Panc1 (cell line): Measurements from ENCODE around the gene ARHGAP32. TPM values are rescaled to one million over a fixed set of nuclear protein-coding genes. Genes with fewer than 3 reads are reported as not detected.

ENCODE experiments used
- ATAC-seq: fragments of 200-7000 bp; cut with Tn5 transposase; 2 replicates; pipeline ENCODE4 v1.9.1; 2020; ENCODE audit warnings: mild to moderate bottlenecking, moderate library complexity
- BruUV-seq: library from RNA; stranded (reverse); fragments of 400-500 nt; replicated peaks from 2 replicates; lab custom pipeline; 2021; lab: Mats Ljungman, UMichigan
- CTCF ChIA-PET: fragments of 300-600 bp; sonication (Branson Sonifier 250); formaldehyde crosslinking; loops from one replicate; lab custom pipeline; 2022; ENCODE audit warnings: antibody characterized with exemption; lab: Charles Lee
- POLR2A ChIA-PET: fragments of 300-600 bp; sonication (Branson Sonifier 250); formaldehyde crosslinking; loops from one replicate; lab custom pipeline; 2022; ENCODE audit warnings: antibody characterized with exemption; lab: Charles Lee
- DNase-seq: peaks from one replicate; pipeline ENCODE4 v3.0.0-alpha.2; 2010; ENCODE audit warnings: low read depth, low spot score
- H3K27ac ChIP-seq: 2 replicates; pipeline ENCODE4 v1.5.1; 2011; ENCODE audit warnings: mild to moderate bottlenecking, low read length, inconsistent platforms
- H3K27me3 ChIP-seq: fragments of 200-500 bp; sonication (Bioruptor generic); 2 replicates; pipeline ENCODE4 v1.6.0; 2014; ENCODE audit warnings: low read length, inconsistent platforms; ENCODE audit not compliant: control insufficient read depth, insufficient read depth
- H3K36me3 ChIP-seq: fragments of 200-500 bp; sonication (Bioruptor generic); 2 replicates; pipeline ENCODE4 v1.5.1; 2014; ENCODE audit warnings: inconsistent platforms, mild to moderate bottlenecking, low read length, moderate library complexity; ENCODE audit not compliant: control insufficient read depth, insufficient read depth
- H3K4me1 ChIP-seq: 2 replicates; pipeline ENCODE4 v1.5.1; 2011; ENCODE audit warnings: inconsistent platforms, mild to moderate bottlenecking, low read length, moderate library complexity; ENCODE audit not compliant: control insufficient read depth, insufficient read depth
- H3K4me3 ChIP-seq, 2 experiments: 2 replicates each; pipeline ENCODE4 v1.5.1; 2011 to 2012; ENCODE audit warnings: low read depth in 2 of 2, low read length in 2 of 2, mild to moderate bottlenecking in 2 of 2, inconsistent platforms in 1 of 2, moderate library complexity in 1 of 2
- H3K9me3 ChIP-seq: fragments of 200-500 bp; sonication (Bioruptor generic); 2 replicates; pipeline ENCODE4 v1.5.1; 2014; ENCODE audit warnings: low read depth, mild to moderate bottlenecking, inconsistent platforms, low read length, moderate library complexity; ENCODE audit not compliant: control insufficient read depth, insufficient read depth
- POLR2AphosphoS5 ChIP-seq: IDR thresholded peaks from 2 replicates; pipeline ENCODE4 v1.6.1; 2012; ENCODE audit warnings: mild to moderate bottlenecking, low read depth, low read length, moderate library complexity
- SIN3A ChIP-seq: IDR thresholded peaks from 2 replicates; pipeline ENCODE4 v1.6.1; 2012; ENCODE audit warnings: low read depth, mild to moderate bottlenecking, low read length, moderate library complexity, borderline replicate concordance; ENCODE audit not compliant: insufficient read depth
- TCF7L2 ChIP-seq: IDR thresholded peaks from 2 replicates; pipeline ENCODE4 v1.6.1; 2011; ENCODE audit warnings: mild to moderate bottlenecking, low read depth, low read length, inconsistent platforms
- in situ Hi-C: cut with HindIII; loops from 2 replicates; pipeline ENCODE4 v1.10.0; 2016; ENCODE audit warnings: low sequenced_read_pairs, low pct_unique_long_range_greater_than_20kb
- intact Hi-C: fragments of 100-400 bp; cut with micrococcal nuclease; formaldehyde crosslinking; loops from one replicate; pipeline ENCODE4 v1.10.0; 2022; ENCODE audit not compliant: unreplicated experiment
- total RNA-seq: library from RNA; stranded (reverse); gene quantifications from one replicate; pipeline ENCODE4 v1.2.1, GENCODE V29; 2021; ENCODE audit not compliant: unreplicated experiment
- TF ChIP-seq, protein P1 (sequence below): fragments of 450-650 bp; IDR thresholded peaks from 2 replicates; pipeline ENCODE4 v1.5.1; 2017; ENCODE audit warnings: mild to moderate bottlenecking
- TF ChIP-seq, protein P2 (sequence below), 2 experiments: IDR thresholded peaks; 2 replicates each; pipeline ENCODE4 v1.6.1; 2011 to 2012; ENCODE audit warnings: low read depth in 2 of 2, control low read depth in 1 of 2, low read length in 1 of 2, mild to moderate bottlenecking in 1 of 2, moderate library complexity in 1 of 2; ENCODE audit not compliant: insufficient read depth in 1 of 2

ARHGAP32 gene
- total RNA-seq, 1 experiment from 2014 or later: 44.6 TPM

DNA sequence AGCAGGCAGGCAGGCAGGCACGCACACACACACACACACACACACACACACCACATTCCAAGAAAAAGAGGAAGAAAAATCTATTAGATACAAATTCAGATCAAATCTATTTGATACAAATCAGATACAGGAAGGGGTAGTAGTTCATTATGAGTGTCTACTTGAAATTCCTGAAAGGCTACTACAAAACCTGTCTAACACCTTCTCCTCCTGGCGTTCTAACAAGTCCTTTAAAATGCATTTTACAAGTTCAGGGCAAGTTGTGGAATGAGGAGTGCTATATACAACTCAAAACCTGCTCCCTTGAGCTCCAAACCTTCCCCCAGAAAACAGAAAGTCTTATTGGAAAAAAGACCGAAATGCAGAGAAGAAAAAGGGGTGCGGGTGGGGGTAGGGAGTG is 476 bp downstream of the ARHGAP32 start:
- intact Hi-C loops: loop anchor here (5.0 to 10.0 kb wide), 2 partner anchors 47 to 74 kb away; no protein-coding TSS in a partner anchor
- Histone ChIP-seq H3K27me3 (no peaks in the 10 kb centered on the region), H3K27ac (peak overlapping the region; percentile 93), H3K4me3 (peak overlapping the region; percentile 22 to 62), H3K9me3 (peaks cover under 1% of the 10 kb centered on the region; the same call in 1 of the 2 replicates), H3K4me1 (peaks cover 47% of the 10 kb centered on the region), H3K36me3 (no peaks in the 10 kb centered on the region)
- peak; percentile 32 for ATAC-seq
- BruUV-seq: TSS peak; percentile 74
- CTCF ChIA-PET: no interaction called here
- TF ChIP-seq, protein P1, sequence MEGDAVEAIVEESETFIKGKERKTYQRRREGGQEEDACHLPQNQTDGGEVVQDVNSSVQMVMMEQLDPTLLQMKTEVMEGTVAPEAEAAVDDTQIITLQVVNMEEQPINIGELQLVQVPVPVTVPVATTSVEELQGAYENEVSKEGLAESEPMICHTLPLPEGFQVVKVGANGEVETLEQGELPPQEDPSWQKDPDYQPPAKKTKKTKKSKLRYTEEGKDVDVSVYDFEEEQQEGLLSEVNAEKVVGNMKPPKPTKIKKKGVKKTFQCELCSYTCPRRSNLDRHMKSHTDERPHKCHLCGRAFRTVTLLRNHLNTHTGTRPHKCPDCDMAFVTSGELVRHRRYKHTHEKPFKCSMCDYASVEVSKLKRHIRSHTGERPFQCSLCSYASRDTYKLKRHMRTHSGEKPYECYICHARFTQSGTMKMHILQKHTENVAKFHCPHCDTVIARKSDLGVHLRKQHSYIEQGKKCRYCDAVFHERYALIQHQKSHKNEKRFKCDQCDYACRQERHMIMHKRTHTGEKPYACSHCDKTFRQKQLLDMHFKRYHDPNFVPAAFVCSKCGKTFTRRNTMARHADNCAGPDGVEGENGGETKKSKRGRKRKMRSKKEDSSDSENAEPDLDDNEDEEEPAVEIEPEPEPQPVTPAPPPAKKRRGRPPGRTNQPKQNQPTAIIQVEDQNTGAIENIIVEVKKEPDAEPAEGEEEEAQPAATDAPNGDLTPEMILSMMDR: no peak
- TF ChIP-seq, protein P2, sequence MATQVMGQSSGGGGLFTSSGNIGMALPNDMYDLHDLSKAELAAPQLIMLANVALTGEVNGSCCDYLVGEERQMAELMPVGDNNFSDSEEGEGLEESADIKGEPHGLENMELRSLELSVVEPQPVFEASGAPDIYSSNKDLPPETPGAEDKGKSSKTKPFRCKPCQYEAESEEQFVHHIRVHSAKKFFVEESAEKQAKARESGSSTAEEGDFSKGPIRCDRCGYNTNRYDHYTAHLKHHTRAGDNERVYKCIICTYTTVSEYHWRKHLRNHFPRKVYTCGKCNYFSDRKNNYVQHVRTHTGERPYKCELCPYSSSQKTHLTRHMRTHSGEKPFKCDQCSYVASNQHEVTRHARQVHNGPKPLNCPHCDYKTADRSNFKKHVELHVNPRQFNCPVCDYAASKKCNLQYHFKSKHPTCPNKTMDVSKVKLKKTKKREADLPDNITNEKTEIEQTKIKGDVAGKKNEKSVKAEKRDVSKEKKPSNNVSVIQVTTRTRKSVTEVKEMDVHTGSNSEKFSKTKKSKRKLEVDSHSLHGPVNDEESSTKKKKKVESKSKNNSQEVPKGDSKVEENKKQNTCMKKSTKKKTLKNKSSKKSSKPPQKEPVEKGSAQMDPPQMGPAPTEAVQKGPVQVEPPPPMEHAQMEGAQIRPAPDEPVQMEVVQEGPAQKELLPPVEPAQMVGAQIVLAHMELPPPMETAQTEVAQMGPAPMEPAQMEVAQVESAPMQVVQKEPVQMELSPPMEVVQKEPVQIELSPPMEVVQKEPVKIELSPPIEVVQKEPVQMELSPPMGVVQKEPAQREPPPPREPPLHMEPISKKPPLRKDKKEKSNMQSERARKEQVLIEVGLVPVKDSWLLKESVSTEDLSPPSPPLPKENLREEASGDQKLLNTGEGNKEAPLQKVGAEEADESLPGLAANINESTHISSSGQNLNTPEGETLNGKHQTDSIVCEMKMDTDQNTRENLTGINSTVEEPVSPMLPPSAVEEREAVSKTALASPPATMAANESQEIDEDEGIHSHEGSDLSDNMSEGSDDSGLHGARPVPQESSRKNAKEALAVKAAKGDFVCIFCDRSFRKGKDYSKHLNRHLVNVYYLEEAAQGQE (IDR thresholded peaks at IDR 0.05; ENCODE audit: insufficient read depth in 1 of 2, low read depth in 2 of 2, low read length in 1 of 2): no peak
- TF ChIP-seq SIN3A (no peak), TCF7L2 (no peak), POLR2AphosphoS5 (no peak)
- POLR2A ChIA-PET: interaction anchor here (0.6 kb wide), 1 partner anchor 80 kb away, joined by 3 read pairs; no protein-coding TSS in a partner anchor
- DNase-seq: peak; percentile 13
- in situ Hi-C loops: no loop called here

DNA sequence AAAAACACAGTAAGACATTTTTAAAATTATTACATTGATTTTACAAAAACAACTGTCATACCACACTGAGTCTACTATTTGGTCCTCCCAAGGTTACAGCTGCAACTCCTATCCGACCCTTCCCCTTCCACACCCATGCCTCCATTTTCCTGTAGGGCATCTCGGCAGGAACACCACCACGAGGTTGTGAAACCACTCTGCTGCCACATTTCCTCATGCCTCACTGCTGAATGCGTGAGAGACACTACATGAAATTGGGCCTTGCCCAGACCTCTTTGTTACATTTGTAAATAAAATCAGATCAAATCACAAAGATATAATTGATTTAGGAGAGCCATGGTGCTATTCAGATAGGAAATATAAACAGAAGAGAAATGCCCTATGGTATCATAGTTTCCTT is 2.0 kb downstream of the ARHGAP32 start:
- ChIA-PET POLR2A (interaction anchor here (0.6 kb wide), 1 partner anchor 44 kb away, joined by 3 read pairs; no protein-coding TSS in a partner anchor), CTCF (no interaction called here)
- in situ Hi-C loops: no loop called here
- Histone ChIP-seq H3K4me1 (peaks cover 43% of the 10 kb centered on the region), H3K4me3 (peak overlapping the region; percentile 22 to 40), H3K27me3 (no peaks in the 10 kb centered on the region), H3K36me3 (no peaks in the 10 kb centered on the region), H3K9me3 (peaks cover 9% of the 10 kb centered on the region; the same call in 1 of the 2 replicates), H3K27ac (peak overlapping the region; percentile 93)
- DNase-seq (peak; percentile 12), ATAC-seq (peak; percentile 69)
- BruUV-seq: no TSS peak
- TF ChIP-seq SIN3A: no peak
- no peak for TF ChIP-seq TCF7L2
- TF ChIP-seq, protein P1: no peak
- no peak for TF ChIP-seq POLR2AphosphoS5
- TF ChIP-seq, protein P2 (IDR thresholded peaks at IDR 0.05; ENCODE audit: insufficient read depth in 1 of 2, low read depth in 2 of 2, low read length in 1 of 2): no peak
- intact Hi-C loops: loop anchor here (5.0 to 10.0 kb wide), 2 partner anchors 45 to 73 kb away; no protein-coding TSS in a partner anchor
